Naive thymus-derived CD4-positive, alpha-beta T cell (primary cell): ENCODE measurements around the gene DSCAM. TPM values are rescaled to one million over a fixed set of nuclear protein-coding genes. Genes with fewer than 3 reads are reported as not detected.

ENCODE experiments used
- ATAC-seq: fragments of 150-1000 bp; cut with Tn5 transposase; 2 replicates; pipeline ENCODE4 v1.10.0; 2021; ENCODE audit warnings: mild to moderate bottlenecking, moderate library complexity
- CTCF ChIA-PET: fragments of 350-600 bp; sonication (Branson Sonifier 250); formaldehyde crosslinking; loops from one replicate; lab custom pipeline; 2021; ENCODE audit warnings: antibody characterized with exemption; lab: Charles Lee
- POLR2A ChIA-PET: fragments of 350-600 bp; sonication (Branson Sonifier 250); formaldehyde crosslinking; loops from one replicate; lab custom pipeline; 2021; ENCODE audit warnings: antibody characterized with exemption, inconsistent platforms; lab: Charles Lee
- DNase-seq, 9 donors: peaks; one replicate each; pipeline versions ENCODE4 v3.0.0 to v3.0.0-alpha.2; 2020 to 2022; ENCODE audit warnings: mixed read lengths in 1 of 9
- H3K27ac ChIP-seq: one replicate; pipeline ENCODE4 v1.7.0; 2013; ENCODE audit warnings: mild to moderate bottlenecking, low read depth, low read length, moderate library complexity
- H3K27me3 ChIP-seq, 2 donors: one replicate each; pipeline ENCODE4 v1.7.0; 2013; ENCODE audit warnings: low read length in 2 of 2, mild to moderate bottlenecking in 2 of 2, moderate library complexity in 2 of 2; ENCODE audit not compliant: control insufficient read depth in 2 of 2, insufficient read depth in 2 of 2
- H3K36me3 ChIP-seq, 3 experiments: 1 replicate in 2 of 3; 2 replicates in 1 of 3; pipeline ENCODE4 v1.7.0; 2013; ENCODE audit warnings: low read length in 3 of 3, mild to moderate bottlenecking in 3 of 3, moderate library complexity in 1 of 3; ENCODE audit not compliant: insufficient read depth in 3 of 3, control insufficient read depth in 2 of 3
- H3K4me1 ChIP-seq, 2 donors: one replicate each; pipeline ENCODE4 v1.7.0; 2013; ENCODE audit warnings: low read length in 2 of 2, mild to moderate bottlenecking in 2 of 2, moderate library complexity in 1 of 2; ENCODE audit not compliant: control insufficient read depth in 2 of 2, insufficient read depth in 2 of 2
- H3K4me3 ChIP-seq: 2 replicates; pipeline ENCODE4 v1.7.0; 2013; ENCODE audit warnings: mild to moderate bottlenecking, low read length
- H3K9me3 ChIP-seq, 3 experiments: 1 replicate in 2 of 3; 2 replicates in 1 of 3; pipeline ENCODE4 v1.7.0; 2013; ENCODE audit warnings: low read length in 3 of 3; ENCODE audit not compliant: control insufficient read depth in 2 of 3
- H3K27ac Mint-ChIP-seq, 9 donors: one replicate each; pipeline ENCODE4 v1.8.0; 2020 to 2022; ENCODE audit warnings: mixed read lengths in 9 of 9, mild to moderate bottlenecking in 8 of 9, moderate library complexity in 5 of 9, inconsistent platforms in 2 of 9
- H3K27me3 Mint-ChIP-seq, 5 donors: one replicate each; pipeline ENCODE4 v1.8.0; 2021 to 2022; ENCODE audit warnings: mixed read lengths in 5 of 5, mild to moderate bottlenecking in 1 of 5
- H3K36me3 Mint-ChIP-seq, 5 donors: one replicate each; pipeline ENCODE4 v1.8.0; 2020 to 2022; ENCODE audit warnings: mixed read lengths in 5 of 5, mild to moderate bottlenecking in 3 of 5, inconsistent platforms in 1 of 5
- H3K4me1 Mint-ChIP-seq, 7 donors: one replicate each; pipeline ENCODE4 v1.8.0; 2020 to 2022; ENCODE audit warnings: mixed read lengths in 7 of 7, mild to moderate bottlenecking in 3 of 7, inconsistent platforms in 1 of 7
- H3K4me3 Mint-ChIP-seq, 10 donors: one replicate each; pipeline ENCODE4 v1.8.0; 2020 to 2022; ENCODE audit warnings: mild to moderate bottlenecking in 10 of 10, mixed read lengths in 10 of 10, moderate library complexity in 6 of 10, inconsistent platforms in 2 of 10
- H3K9me3 Mint-ChIP-seq, 11 donors: one replicate each; pipeline ENCODE4 v1.8.0; 2020 to 2022; ENCODE audit warnings: mixed read lengths in 11 of 11, mild to moderate bottlenecking in 4 of 11, inconsistent platforms in 1 of 11, moderate library complexity in 1 of 11
- intact Hi-C, 2 donors: fragments of 100-400 bp; cut with micrococcal nuclease; formaldehyde crosslinking; loops; one replicate each; pipeline ENCODE4 v1.15.1; 2023
- polyA plus RNA-seq, 2 donors: library from polyadenylated mRNA; unstranded; fragments of 300-500 nt; fragmentation: Illumina TruSeq; gene quantifications; one replicate each; pipeline ENCODE4 v1.2.3, GENCODE V29; 2021
- total RNA-seq, 6 experiments: library from RNA in 5 of 6; stranded (reverse) in 5 of 6; gene quantifications; 1 replicate in 5 of 6; 2 replicates in 1 of 6; pipeline ENCODE4 v1.2.3 and lab custom pipeline; 2021 to 2026

The DSCAM gene
- total and polyA plus RNA-seq, 7 experiments from 2014 or later, result not detected

DNA sequence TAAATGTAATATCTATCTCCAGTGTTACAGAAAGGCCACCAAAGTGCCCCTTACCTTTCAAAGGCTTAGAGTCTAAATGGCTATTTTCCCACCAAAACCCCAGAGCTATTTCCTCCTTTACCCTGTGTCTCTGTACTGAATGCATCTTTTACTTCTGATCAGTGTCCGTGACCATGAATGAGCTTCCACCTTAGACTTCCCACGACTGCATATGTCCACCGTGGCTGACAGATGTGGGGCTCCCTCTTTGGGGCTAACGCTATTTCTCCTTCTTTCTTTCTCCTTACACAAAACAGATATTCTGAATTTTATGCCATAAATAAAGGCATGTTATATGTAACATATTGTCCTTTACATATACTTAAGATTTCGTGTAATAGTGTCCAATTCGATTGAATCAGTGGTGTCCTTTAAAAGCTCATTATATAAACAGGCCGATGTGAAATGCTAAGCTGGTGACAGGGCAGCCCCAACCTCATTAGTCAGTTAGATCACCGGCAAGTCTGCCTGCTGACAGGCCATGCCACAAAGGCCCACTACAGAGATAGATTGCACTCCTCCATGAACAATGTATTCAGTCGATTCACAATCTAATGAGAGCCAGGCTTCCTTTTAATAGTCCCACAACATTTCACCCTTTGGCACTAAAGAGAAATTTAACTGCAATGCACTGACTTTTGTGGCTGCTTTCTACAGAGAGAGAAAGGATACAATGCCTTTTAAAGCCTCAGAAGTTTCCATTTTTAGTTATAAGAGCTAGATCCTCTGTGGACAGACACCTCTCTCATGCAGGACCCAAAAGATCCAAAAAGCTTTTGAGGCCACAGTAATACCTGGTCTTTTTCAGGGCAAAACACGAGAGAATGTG is 681.8 kb downstream of the DSCAM start:
- Mint-ChIP-seq H3K27ac (no peak overlapping the region), H3K4me1 (no peaks in the 10 kb centered on the region), H3K9me3 (peaks cover 0 to 13% (median 3%) of the 10 kb centered on the region in 11 donors), H3K4me3 (no peak overlapping the region), H3K36me3 (no peaks in the 10 kb centered on the region), H3K27me3 (peaks cover 0 to 8% (median 0%) of the 10 kb centered on the region in 5 donors)
- DNase-seq, result no peak
- no peak overlapping the region for H3K27ac ChIP-seq
- POLR2A ChIA-PET, result no interaction called here
- no peaks in the 10 kb centered on the region for H3K9me3 ChIP-seq
- H3K36me3 ChIP-seq, result no peaks in the 10 kb centered on the region
- H3K27me3 ChIP-seq, result no peaks in the 10 kb centered on the region
- CTCF ChIA-PET, result no interaction called here
- ATAC-seq, result no peak
- no peak overlapping the region for H3K4me3 ChIP-seq
- intact Hi-C loops, result no loop called here
- no peaks in the 10 kb centered on the region for H3K4me1 ChIP-seq

DNA sequence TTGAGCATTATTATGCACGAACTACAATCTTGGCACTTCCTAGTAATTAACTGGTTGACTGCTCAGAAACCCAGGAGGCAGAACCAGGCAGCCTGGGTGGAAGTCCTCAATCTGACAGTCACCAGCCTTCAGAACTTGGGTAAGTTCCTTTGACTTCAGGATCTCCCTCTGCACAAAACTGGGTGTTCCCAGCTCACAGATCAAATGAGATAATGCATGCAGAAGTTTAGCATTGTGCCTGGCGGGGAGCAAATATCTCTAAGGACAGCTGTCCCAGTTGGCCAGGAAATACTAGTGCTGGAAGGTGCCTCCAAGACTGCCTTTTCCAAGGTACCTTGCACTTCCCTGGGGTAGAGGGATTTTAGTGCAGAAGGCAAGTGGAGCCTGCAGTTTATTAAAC is 684.9 kb downstream of the DSCAM start:
- no peaks in the 10 kb centered on the region for H3K36me3 ChIP-seq
- no peak for DNase-seq
- CTCF ChIA-PET, result no interaction called here
- no peak overlapping the region for H3K27ac ChIP-seq
- Mint-ChIP-seq H3K27me3 (peaks cover 0 to 8% (median 0%) of the 10 kb centered on the region in 5 donors), H3K4me3 (no peak overlapping the region), H3K36me3 (no peaks in the 10 kb centered on the region), H3K9me3 (peaks cover 0 to 5% (median 0%) of the 10 kb centered on the region in 11 donors), H3K4me1 (no peaks in the 10 kb centered on the region), H3K27ac (no peak overlapping the region)
- H3K4me1 ChIP-seq, result no peaks in the 10 kb centered on the region
- POLR2A ChIA-PET, result no interaction called here
- H3K9me3 ChIP-seq, result no peaks in the 10 kb centered on the region
- ATAC-seq, result no peak
- H3K27me3 ChIP-seq, result no peaks in the 10 kb centered on the region
- intact Hi-C loops, result no loop called here
- no peak overlapping the region for H3K4me3 ChIP-seq

- Mint-ChIP-seq H3K36me3 (no peaks in the 10 kb centered on the region), H3K9me3 (peaks cover 0 to 5% (median 0%) of the 10 kb centered on the region in 11 donors), H3K27ac (no peak overlapping the region), H3K27me3 (peaks cover 0 to 8% (median 0%) of the 10 kb centered on the region in 5 donors), H3K4me1 (no peaks in the 10 kb centered on the region), H3K4me3 (no peak overlapping the region)
- H3K27ac ChIP-seq, result no peak overlapping the region
- CTCF ChIA-PET, result no interaction called here
- ATAC-seq, result no peak
- POLR2A ChIA-PET, result no interaction called here
- H3K9me3 ChIP-seq, result no peaks in the 10 kb centered on the region
- H3K4me1 ChIP-seq, result no peaks in the 10 kb centered on the region
- intact Hi-C loops, result no loop called here
- H3K36me3 ChIP-seq, result no peaks in the 10 kb centered on the region
- no peak for DNase-seq
- H3K27me3 ChIP-seq, result no peaks in the 10 kb centered on the region
- no peak overlapping the region for H3K4me3 ChIP-seq
Measured at GRCh38 chr21:40160911-40161310, 686.0 kb downstream of the DSCAM start.

DNA sequence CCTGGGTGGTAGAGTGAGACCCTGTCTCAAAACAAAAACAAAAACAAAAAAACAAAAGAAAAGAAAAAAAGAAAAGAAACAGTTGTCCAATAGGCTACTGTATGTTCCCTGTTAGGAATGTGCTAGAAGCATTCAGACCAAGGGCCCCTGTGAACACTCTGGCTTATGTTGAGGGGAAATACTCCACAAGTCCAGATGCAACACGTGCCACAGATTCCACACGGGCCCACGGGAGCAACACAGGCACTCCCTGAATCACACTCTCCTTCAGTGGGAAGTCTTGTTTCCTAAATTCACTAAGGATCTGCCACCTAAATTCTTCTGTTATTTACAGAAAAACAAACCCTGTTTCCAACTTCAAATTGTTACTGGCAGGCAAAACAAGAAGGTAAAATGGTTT is 688.6 kb downstream of the DSCAM start:
- H3K36me3 Mint-ChIP-seq, result no peaks in the 10 kb centered on the region
- ATAC-seq (no peak), DNase-seq (no peak)
- no peaks in the 10 kb centered on the region for H3K4me1 Mint-ChIP-seq
- Histone ChIP-seq H3K36me3 (no peaks in the 10 kb centered on the region), H3K4me1 (no peaks in the 10 kb centered on the region), H3K9me3 (no peaks in the 10 kb centered on the region), H3K27ac (no peak overlapping the region), H3K4me3 (no peak overlapping the region), H3K27me3 (no peaks in the 10 kb centered on the region)
- peaks cover 0 to 7% (median 0%) of the 10 kb centered on the region in 11 donors for H3K9me3 Mint-ChIP-seq
- intact Hi-C loops, result no loop called here
- H3K4me3 Mint-ChIP-seq, result no peak overlapping the region
- H3K27me3 Mint-ChIP-seq, result peaks cover 0 to 4% (median 0%) of the 10 kb centered on the region in 5 donors
- POLR2A ChIA-PET, result no interaction called here
- CTCF ChIA-PET, result no interaction called here
- H3K27ac Mint-ChIP-seq, result no peak overlapping the region

- ChIA-PET CTCF (no interaction called here), POLR2A (no interaction called here)
- intact Hi-C loops, result no loop called here
- H3K27ac ChIP-seq, result no peak overlapping the region
- Mint-ChIP-seq H3K27me3 (peaks cover 0 to 10% (median 4%) of the 10 kb centered on the region in 5 donors), H3K4me3 (no peak overlapping the region), H3K4me1 (no peaks in the 10 kb centered on the region), H3K27ac (no peak overlapping the region), H3K36me3 (no peaks in the 10 kb centered on the region), H3K9me3 (peaks cover 0 to 7% (median 4%) of the 10 kb centered on the region in 11 donors)
- H3K36me3 ChIP-seq, result no peaks in the 10 kb centered on the region
- H3K4me1 ChIP-seq, result no peaks in the 10 kb centered on the region
- ATAC-seq (no peak), DNase-seq (no peak)
- no peaks in the 10 kb centered on the region for H3K27me3 ChIP-seq
- H3K4me3 ChIP-seq, result no peak overlapping the region
- no peaks in the 10 kb centered on the region for H3K9me3 ChIP-seq
Measured at GRCh38 chr21:40155563-40155962, 691.4 kb downstream of the DSCAM start.

GRCh38 chr21:40153351-40153750 is 693.6 kb downstream of the DSCAM start:
- no peaks in the 10 kb centered on the region for H3K4me1 Mint-ChIP-seq
- peaks cover 0 to 10% (median 4%) of the 10 kb centered on the region in 5 donors for H3K27me3 Mint-ChIP-seq
- Histone ChIP-seq H3K4me3 (no peak overlapping the region), H3K27me3 (no peaks in the 10 kb centered on the region), H3K27ac (no peak overlapping the region), H3K36me3 (no peaks in the 10 kb centered on the region), H3K4me1 (no peaks in the 10 kb centered on the region), H3K9me3 (no peaks in the 10 kb centered on the region)
- ChIA-PET CTCF (no interaction called here), POLR2A (no interaction called here)
- H3K36me3 Mint-ChIP-seq, result no peaks in the 10 kb centered on the region
- H3K9me3 Mint-ChIP-seq, result peaks cover 0 to 7% (median 0%) of the 10 kb centered on the region in 11 donors
- intact Hi-C loops, result no loop called here
- H3K27ac Mint-ChIP-seq, result no peak overlapping the region
- ATAC-seq (no peak), DNase-seq (no peak)
- no peak overlapping the region for H3K4me3 Mint-ChIP-seq

GRCh38 chr21:40152476-40152875 is 694.5 kb downstream of the DSCAM start:
- H3K4me3 ChIP-seq, result no peak overlapping the region
- intact Hi-C loops, result no loop called here
- POLR2A ChIA-PET, result no interaction called here

More at GRCh38 chr21:40152476-40152875, 694.5 kb downstream of the DSCAM start:
- Histone ChIP-seq H3K4me1 (no peaks in the 10 kb centered on the region), H3K36me3 (no peaks in the 10 kb centered on the region), H3K27ac (no peak overlapping the region), H3K27me3 (no peaks in the 10 kb centered on the region), H3K9me3 (no peaks in the 10 kb centered on the region)
- H3K9me3 Mint-ChIP-seq, result peaks cover 0 to 7% (median 0%) of the 10 kb centered on the region in 11 donors
- CTCF ChIA-PET, result no interaction called here
- no peak overlapping the region for H3K27ac Mint-ChIP-seq
- no peak for ATAC-seq
- H3K36me3 Mint-ChIP-seq, result no peaks in the 10 kb centered on the region
- H3K4me1 Mint-ChIP-seq, result no peaks in the 10 kb centered on the region
- peaks cover 0 to 10% (median 4%) of the 10 kb centered on the region in 5 donors for H3K27me3 Mint-ChIP-seq
- DNase-seq, result no peak
- H3K4me3 Mint-ChIP-seq, result no peak overlapping the region
